Stimulated activated CD4-positive, alpha-beta T cell treated with anti-CD3 and anti-CD28 coated beads, Interleukin-2, amount 100 ng/mL, for 4 hours (primary cell): Measurements from ENCODE around the gene OTUB1.
"Not testable (repeated sequence)": the region's sequence is repeated elsewhere in the genome, so short reads cannot be mapped to it uniquely, and the experiment has no call there.

Experiments used
- DNase-seq: peaks from one replicate; pipeline ENCODE4 v3.0.0-alpha.2; 2020; ENCODE audit warnings: low read depth

OTUB1 gene, protein sequence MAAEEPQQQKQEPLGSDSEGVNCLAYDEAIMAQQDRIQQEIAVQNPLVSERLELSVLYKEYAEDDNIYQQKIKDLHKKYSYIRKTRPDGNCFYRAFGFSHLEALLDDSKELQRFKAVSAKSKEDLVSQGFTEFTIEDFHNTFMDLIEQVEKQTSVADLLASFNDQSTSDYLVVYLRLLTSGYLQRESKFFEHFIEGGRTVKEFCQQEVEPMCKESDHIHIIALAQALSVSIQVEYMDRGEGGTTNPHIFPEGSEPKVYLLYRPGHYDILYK

DNA sequence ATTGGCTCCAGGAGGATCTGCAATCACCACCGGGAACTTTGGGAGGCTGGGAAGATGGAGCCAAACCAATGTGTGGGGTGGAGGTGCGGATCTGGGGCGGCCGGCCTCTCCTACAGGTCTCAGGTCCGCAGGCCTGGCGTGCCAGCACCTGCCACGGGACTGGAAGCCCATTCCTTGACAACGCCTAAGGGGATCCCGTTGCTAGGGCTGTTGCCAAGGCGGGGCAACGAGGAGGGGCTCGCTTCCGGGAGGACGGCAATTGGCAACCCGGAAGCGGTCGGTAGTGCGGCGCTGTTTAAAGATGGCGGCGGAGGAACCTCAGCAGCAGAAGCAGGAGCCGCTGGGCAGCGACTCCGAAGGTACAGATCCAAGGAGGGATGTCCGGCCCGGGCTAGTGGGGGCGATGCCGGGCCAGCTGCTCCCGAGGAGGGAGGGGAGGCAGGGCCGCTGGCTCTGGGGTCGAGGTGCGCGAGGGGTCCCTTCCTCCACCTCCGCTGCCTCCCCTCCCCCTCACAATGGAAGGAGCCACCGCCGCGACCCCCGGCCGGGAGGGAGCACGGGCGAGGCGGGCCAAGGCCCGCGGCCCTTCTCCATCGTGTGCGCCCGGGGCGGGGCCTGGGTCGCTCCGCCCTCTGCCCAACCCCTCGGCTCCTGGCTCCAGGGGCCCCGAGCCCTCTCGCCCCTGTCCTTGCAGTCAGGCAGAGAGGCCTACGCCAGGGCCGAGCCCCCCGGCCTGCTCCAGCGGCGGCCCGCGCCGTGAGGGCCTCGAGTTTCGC is at the start of gene OTUB1:
Gene OTUB1 (plus strand): TSS at position 283 of the 776 bp plus-strand sequence. CDS start 19 bp downstream, at position 302.
- peak; percentile 83 for DNase-seq

DNA sequence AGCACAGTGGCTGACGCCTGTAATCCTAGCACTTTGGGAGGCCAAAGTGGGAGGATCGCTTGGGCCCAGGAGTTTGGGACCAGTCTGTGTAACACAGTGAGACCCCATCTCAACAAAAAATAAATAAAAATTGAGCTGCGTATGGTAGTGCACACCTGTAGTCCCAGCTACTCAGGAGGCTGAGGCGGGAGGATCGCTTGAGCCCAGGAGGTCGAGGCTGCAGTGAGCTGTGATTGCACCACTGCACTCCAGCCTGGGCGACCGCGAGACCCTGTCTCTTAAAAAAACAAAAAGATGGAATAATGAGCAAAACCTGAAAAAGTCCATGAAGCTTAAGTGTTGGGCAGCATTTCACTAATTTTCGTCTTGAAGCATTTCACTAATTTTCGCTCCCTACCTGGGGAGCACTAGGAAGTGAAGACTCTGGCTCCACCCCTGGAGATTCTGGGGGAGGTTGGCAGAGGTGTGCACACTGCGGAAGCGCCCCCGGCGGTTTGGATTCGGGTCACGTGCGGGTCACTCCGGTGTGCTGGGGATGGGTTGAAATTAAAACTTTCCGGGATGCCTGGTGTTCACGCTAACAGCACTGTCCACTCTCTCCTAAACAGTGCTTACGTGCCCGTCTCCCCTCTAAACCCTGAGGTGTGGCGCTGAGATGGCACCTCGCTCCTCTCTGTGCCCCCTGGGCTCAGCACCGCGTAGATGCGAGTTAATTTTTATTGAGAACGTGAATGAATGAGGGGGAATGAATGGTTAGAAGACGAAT is 48.3 kb upstream of the OTUB1 start:
- no peak for DNase-seq

DNA sequence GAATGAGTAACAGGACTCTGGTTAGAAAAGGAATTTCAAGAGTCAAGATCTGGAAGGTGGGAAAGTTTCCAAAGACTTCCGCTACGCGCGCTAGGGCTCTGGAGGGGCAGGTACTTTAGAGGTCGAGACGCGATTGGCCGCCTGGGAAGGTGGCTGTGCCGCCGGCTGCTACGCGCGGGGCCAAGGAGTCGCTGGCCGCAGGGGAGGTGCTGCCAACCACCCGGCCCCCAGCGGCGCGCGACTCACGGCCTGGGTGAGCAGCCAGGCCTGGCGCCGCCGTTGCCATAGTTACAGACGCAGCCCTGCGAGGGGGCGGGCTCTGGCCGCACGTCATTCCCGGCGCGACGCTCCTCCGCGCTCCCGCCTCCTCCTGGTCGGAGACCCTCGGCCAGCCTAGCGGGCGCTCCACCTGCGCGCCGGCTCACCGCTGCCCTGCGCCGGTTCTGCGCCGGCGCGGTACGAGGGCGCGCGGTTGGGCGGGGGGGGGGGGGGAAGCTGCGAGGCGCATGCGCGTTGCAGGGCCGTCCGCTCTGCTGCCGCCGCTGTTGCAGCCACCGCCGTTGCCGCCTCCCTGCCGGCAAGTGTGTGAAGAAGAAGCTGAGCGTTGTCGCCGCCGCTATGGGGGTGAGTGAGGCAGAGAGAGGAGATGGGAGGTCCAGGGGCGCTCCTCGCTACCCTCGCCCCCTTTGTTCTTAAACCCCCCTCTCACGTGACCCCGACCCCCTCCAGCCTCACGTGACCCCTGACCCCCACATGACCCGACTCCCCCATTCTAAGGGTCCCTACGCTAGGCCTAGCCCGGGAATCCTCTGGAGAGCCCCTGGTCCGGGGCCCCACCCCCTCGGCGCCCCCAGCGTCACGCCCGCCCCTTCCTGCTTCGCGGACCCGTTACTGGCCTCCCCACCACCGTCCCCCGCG is 47.5 kb upstream of the OTUB1 start, which contains the start of gene NAA40:
Gene NAA40 (plus strand): TSS at position 524 of the 918 bp plus-strand sequence. CDS start 95 bp downstream, at position 619.
- DNase-seq = peak; percentile 81

DNA sequence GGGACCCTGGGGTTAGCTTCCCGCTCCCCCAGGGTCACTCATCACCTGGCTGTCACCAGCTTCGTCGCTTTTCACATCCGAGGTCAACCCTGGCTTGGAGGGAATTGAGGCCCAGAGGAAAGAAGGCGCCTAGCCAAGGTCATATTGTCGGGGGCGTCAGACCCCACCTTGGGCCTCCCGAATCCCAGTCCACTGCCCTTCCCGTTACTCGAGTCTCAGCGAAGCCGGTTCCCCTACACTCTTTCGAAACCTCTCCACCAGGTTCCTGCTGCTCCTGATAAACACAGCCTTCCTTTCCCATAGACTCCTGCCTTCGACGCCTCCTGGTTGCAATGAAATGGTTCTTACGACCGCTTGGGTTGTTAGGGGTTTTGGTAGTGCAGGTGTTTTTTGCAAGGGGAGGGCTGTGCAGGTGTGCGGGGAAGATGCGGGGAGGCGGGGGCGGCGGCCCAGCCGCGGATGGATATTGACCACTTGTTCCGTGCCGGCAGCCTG is 46.8 kb upstream of the OTUB1 start:
- no peak for DNase-seq

DNA sequence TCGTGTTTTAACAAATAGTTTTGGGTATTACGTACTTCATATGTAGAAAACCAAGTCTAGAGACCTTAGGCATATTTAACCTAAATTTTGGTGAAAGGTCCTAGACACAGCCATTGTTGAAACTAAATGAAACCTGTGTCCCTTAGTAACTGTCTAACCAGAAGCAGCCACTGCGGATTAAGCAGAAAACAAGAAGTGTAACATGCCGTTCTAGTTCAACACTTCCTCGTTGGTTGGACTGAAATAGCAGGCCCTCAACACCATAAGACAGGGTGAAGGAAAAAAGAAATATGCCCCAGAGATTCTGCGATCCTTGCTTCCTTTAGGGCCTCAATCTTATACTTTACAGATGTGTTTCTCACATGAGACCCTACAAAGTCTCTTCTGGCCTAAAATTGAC is 45.5 kb upstream of the OTUB1 start:
- no peak for DNase-seq

DNA sequence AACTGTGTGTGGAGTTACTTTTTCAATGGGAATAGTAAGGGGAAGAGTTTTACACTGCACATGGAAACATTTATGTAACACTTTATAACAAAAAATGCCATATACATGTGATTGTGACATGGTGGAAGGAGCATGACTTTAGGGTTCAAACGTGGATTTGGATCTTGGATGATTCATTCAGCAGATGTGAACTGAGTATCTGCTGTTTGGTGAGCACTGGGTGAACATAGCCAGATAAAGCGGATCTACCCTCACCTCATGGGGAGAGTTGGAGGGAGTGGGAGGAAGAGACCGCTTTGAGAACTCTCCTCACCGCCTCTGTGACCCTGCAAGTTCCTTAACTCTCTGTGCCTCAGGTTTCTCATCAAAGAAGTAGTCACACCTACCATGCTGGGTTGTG is 44.3 kb upstream of the OTUB1 start:
- no peak for DNase-seq

DNA sequence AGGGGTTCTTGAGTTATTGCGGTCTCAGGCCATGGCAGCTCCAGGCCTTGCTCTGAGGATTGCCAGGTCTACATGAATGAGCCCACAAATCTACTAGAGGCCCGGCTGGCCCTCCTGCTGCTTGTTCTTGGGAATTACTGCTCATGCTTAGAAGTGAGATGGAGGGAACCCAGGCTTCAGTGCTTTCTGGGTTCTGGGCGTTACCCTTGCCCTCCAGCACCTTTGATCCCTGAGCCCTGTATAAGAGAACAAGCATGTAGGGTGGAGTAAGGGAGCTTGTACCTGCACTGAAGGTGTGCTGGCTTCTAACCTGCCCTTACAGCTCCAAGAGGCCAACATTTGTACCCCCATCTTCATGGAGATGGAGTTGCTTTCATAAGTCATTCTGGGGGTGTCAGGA is 43.4 kb upstream of the OTUB1 start:
- DNase-seq = no peak

DNA sequence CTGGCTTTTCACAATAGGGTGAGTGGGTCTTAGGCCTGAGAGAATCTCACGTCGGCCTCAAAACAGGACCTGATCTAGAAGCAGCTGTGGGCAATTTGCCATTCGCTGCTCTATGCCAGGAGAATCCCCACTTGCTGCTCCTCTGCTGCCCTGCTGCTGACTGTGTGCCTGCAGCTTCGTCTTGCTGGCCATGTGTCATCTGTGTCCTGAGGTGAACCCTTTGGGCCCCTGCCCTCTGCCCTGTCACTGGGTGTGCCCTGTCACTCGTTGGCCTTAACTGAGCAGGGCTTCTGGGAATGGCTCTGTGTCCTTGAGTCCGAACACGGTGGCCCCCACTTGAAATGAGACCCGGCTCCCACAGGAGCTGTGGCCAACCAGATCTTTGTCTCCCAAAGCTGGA is 41.3 kb upstream of the OTUB1 start:
- no peak for DNase-seq

DNA sequence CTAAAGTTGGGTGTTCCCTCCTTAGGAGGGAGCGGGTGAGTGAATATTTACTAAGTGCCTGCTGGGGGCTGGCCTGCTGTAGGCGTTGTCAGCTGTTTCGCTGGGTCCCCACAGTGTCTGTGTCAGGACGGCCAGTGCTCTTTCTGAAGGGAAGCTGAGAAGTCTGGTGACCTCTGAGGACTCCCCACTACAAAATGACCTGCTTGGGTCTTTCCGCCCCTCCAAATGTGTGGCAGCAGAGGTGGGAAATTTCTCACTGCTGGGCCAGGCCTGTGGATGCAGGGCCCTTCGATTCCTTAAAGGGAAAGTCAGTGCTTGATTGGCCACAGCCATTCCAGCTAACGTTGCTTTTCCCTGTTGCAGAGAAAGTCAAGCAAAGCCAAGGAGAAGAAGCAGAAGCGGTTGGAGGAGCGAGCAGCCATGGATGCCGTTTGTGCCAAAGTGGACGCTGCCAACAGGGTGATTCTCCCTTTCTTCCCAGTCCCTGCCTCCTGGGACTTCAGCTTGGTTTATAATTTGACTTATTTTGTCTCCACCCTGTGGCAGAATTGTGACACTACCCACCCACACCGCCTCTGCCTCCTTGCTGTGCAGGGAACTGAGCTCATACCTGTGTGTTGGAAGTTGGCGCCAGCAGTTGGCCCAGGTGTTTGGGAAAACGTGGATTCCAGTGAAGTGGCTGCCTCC is 40.6 kb upstream of the OTUB1 start:
- DNase-seq = peak; percentile 29

DNA sequence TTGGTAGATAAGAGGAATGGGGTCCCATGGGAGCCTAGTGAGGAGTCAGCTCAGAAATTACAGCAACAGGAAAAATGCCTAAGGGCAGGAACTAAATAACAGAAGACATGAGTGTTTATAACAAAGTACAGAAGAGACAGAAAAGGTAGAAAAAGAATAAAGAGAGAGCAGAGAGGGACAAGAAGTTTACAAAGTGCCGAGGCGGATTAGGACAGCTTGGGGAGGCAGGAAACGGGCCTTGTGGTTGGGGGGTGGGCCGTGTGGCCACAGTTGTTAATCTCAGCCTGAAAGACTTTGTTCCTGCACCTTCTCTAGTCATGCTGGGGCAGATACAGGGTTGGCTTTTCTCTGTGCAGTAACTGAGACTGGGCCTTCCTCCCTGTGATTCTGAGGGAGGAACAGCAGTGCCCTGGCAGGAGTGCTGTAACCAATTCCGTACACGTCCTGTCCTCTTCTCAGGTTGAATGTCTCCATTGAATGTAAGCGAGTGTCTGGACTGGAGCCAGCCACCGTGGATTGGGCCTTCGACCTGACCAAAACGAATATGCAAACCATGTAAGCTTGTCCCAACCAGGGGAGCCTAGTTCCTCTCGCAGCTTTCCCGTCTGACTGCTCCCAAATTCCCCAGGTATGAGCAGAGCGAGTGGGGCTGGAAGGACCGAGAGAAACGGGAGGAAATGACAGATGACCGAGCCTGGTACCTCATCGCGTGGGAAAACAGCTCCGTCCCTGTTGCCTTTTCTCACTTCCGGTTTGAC is 34.3 kb upstream of the OTUB1 start:
- DNase-seq = no peak

DNA sequence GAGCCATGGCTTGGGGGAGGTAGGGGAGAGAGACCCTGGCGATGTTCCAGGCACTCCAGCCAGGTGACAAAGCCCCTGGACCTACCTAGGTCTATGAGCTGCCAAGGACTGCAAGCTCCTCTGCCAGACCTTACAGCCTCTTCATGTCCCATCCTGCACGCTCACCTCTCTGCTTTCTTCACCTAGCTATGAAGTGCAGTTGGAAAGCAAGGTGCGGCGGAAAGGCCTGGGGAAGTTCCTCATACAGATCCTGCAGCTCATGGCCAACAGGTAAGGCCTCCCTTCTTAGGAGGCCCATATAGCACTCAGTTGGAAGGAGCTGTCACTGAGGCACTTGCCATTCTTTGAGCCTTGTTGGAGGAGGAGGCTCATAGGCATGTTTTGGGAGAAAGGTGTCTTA is 33.7 kb upstream of the OTUB1 start:
- DNase-seq = no peak

DNA sequence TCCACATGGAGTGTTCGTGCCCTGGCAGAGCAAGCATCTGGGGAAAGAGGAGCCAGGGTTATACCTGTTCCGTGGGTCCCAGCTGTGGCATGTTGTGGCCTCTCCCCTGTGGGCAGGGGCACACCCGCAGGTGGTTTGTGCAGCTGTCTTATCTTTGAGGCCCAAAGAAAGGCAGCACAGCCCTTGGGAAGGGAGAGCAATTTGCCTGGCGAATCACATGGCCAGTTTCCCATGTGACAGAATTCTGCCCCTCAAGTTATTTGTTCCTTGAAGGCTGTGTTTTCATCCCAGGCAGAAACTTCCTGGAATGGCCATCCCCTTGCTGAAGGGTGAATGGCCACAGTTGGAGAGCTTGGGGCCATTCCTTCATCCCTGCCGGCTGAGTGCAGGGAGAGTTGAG is 28.2 kb upstream of the OTUB1 start:
- no peak for DNase-seq

DNA sequence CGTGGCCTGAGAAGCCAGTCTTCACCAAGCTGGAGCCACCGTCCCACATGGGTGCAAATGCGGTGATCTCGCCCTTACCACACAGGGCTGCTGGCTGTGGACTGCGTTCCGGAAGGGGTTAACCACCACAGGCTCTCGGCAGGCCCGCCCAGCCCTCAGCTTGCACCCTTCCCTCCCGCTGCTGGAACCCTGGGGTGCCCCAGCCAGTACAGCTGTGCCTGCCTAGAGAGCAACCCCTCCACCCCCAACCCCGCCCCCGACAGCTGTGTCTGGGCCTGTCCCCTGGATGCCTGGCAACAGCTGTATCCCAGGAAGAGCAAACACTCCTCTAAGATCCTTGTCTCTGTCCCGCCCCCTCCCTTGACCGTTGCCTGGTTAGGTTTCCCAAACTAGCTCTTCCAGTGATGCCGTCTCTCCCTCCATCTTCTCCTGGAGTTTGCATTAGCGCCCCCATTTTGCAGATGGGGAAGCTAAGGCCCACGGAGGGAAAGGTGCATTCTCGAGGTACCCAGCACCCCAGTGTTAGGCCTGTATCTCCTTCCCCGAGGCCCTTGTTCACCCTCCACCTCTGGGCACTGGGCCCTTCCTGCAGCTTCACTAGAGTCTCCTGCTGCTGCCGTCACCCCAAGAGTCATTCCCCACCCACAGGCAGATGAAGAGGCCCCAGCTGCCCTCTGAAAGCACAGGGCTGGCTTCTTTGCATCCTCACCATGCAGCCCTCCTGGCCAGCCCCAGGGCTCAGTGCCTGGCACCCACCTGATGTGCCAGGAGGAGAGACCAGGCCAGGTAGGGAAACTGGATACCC is 24.4 kb upstream of the OTUB1 start:
- DNase-seq = no peak

DNA sequence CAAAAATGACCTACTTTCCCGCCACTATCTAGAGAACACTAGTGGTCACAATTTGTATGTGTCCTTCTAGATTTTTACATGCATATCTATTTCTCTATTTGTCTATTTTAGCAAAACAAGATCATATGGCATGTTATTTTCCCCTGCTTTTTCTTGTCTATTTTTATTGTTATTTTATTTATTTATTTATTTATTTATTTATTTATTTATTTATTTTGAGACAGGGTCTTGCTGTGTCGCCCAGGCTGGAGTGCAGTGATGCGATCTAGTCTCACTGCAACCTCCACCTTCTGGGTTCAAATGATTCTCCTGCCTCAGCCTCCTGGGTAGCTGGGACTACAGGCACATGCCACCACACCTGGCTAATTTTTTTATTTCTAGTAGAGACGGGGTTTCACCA is 22.3 kb upstream of the OTUB1 start:
- not testable (repeated sequence) for DNase-seq

DNA sequence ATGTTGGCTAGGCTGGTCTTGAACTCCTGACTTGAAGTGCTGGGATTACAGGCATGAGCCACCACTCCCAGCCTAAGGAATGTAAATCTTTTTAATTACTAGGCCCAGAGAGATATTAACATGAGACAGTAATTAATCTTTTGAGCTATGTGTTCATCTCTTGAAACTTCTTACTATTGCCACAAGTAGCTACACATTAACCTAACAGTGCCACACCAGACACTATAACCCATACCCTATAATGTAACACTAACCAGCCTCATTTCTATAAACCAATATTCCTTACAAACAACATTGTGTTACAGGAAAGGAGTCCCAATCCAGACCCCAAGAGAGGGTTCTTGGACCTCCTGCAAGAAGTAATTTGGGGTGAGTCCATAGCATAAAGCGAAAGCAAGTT is 19.8 kb upstream of the OTUB1 start:
- no peak for DNase-seq

DNA sequence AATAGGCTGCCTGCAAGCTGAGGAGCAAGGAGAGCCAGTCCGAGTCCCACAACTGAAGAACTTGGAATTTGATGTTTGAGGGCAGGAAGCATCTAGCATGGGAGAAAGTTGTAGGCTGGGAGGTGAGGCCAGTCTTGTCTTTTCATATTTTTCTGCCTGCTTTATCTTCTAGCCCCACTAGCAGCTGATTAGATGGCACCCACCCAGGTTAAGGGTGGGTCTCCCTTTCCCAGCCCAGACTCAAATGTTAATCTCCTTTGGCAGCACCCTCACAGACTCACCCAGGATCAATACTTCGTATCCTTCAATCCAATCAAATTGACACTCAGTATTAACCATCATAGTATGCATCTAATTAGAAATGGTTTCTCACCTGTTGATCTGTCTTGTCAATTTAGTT is 16.8 kb upstream of the OTUB1 start:
- no peak for DNase-seq

DNA sequence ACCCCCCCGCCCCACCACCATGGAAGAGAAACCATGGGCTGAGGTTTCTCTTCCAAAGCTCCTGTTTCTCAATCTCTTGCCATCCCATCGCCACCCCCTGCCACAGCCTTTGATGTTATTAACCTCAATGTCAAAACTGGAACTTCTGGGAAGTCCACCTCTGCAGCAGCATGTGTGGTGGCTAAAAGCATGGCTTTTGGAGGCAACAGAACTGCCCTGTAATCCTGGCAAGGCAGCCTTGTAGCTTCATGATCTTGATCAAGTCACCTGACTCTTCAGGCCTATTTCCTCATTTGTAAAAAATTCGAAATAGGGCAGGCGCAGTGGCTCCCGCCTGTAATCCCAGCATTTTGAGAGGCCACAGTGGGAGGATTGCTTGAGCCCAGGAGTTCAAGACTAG is 15.3 kb upstream of the OTUB1 start:
- DNase-seq = no peak

DNA sequence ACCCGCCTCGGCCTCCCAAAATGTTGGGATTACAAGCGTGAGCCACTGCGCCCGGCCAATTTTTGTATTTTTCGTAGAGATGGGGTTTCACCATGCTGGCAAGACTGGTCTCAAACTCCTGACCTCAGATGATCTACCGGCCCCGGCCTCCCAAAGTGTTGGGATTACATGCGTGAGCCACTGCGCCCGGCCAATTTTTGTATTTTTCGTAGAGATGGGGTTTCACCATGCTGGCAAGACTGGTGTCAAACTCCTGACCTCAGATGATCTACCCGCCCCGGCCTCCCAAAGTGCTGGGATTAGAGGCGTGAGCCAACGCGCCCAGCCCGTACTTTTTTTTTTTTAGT is 12.4 kb upstream of the OTUB1 start:
- not testable (repeated sequence) for DNase-seq
